ENCODE results near the gene EIPR1. TPM values are rescaled to one million over a fixed set of nuclear protein-coding genes. Genes with fewer than 3 reads are reported as not detected.

EIPR1 gene
- polyA plus RNA-seq, 2 of the 4 experiments (the other 2 are of a cell fraction) = 55.0 to 65.0 TPM

DNA sequence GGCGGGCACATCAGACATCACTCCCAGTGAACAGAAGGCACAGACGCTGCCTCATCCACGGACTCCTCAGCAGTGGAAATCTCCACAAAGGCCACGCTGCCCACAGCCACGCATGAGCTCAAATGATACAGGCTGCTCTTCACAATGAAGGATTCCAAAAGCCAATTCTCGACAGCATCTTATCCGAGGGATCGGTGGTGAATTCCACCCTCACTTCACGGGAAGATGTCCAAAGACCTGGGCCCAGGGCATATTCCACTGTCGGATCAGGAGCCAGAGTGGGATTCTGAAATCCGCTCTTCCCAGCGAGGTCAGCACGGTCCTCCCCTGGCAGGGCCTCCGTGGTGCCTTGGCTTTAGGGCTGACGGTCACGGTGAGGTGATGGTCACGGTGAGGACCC lies 55.8 kb downstream of the EIPR1 start:
- Histone ChIP-seq H3K4me1 (no peaks in the 10 kb centered on the region), H3K4me3 (no peak overlapping the region), H3K27ac (no peak overlapping the region), H3K9me3 (no peaks in the 10 kb centered on the region), H3K4me2 (no peak overlapping the region)
- ATAC-seq (no peak), FAIRE-seq (no peak), DNase-seq (ENCODE audit: low read depth in 1 of 2, low spot score in 1 of 2) (no peak)
- ChIA-PET CTCF (interaction anchor here (1.3 to 1.6 kb wide), 3 partner anchors 11 to 18 kb away, joined by 3 to 4 read pairs (median 4); no protein-coding TSS in a partner anchor), POLR2A (no interaction called here)
- 94% methylated on average over 17 of the region's 17 CpGs for WGBS (ENCODE audit: missing lambda C conversion rate)
- no peak for TF ChIP-seq GATA3 (IDR thresholded peaks at IDR 0.05; ENCODE audit: borderline replicate concordance)
- TF ChIP-seq SMC3 (IDR thresholded peaks at IDR 0.05) = no peak
- TF ChIP-seq PHF8 (IDR thresholded peaks at IDR 0.05; ENCODE audit: borderline replicate concordance, low read depth) = no peak
- TF ChIP-seq ZC3H11A (IDR thresholded peaks at IDR 0.05) = no peak
- TF ChIP-seq HDAC2 (IDR thresholded peaks at IDR 0.05) = no peak
- TF ChIP-seq HOXB13 (CRISPR knock-in tag; IDR thresholded peaks at IDR 0.05; ENCODE audit: low read depth) = no peak
- TF ChIP-seq, protein P1, sequence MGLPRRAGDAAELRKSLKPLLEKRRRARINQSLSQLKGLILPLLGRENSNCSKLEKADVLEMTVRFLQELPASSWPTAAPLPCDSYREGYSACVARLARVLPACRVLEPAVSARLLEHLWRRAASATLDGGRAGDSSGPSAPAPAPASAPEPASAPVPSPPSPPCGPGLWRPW (IDR thresholded peaks at IDR 0.05) = no peak
- TF ChIP-seq NR3C1 (IDR thresholded peaks at IDR 0.05) = no peak
- TF ChIP-seq SREBF2 (IDR thresholded peaks at IDR 0.05) = no peak
- TF ChIP-seq MAZ (IDR thresholded peaks at IDR 0.05; ENCODE audit: borderline replicate concordance, low read depth, low read length) = no peak
- TF ChIP-seq, protein P2, sequence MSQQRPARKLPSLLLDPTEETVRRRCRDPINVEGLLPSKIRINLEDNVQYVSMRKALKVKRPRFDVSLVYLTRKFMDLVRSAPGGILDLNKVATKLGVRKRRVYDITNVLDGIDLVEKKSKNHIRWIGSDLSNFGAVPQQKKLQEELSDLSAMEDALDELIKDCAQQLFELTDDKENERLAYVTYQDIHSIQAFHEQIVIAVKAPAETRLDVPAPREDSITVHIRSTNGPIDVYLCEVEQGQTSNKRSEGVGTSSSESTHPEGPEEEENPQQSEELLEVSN (IDR thresholded peaks at IDR 0.05; ENCODE audit: borderline replicate concordance, low read depth) = no peak
- no peak for TF ChIP-seq NFE2L2 (conservative IDR thresholded peaks at IDR 0.05; ENCODE audit: low read length)
- TF ChIP-seq, protein P3, sequence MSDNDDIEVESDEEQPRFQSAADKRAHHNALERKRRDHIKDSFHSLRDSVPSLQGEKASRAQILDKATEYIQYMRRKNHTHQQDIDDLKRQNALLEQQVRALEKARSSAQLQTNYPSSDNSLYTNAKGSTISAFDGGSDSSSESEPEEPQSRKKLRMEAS (IDR thresholded peaks at IDR 0.05) = no peak
- TF ChIP-seq FOXS1 (CRISPR knock-in tag; IDR thresholded peaks at IDR 0.05) = no peak
- TF ChIP-seq KDM5A (IDR thresholded peaks at IDR 0.05) = no peak

DNA sequence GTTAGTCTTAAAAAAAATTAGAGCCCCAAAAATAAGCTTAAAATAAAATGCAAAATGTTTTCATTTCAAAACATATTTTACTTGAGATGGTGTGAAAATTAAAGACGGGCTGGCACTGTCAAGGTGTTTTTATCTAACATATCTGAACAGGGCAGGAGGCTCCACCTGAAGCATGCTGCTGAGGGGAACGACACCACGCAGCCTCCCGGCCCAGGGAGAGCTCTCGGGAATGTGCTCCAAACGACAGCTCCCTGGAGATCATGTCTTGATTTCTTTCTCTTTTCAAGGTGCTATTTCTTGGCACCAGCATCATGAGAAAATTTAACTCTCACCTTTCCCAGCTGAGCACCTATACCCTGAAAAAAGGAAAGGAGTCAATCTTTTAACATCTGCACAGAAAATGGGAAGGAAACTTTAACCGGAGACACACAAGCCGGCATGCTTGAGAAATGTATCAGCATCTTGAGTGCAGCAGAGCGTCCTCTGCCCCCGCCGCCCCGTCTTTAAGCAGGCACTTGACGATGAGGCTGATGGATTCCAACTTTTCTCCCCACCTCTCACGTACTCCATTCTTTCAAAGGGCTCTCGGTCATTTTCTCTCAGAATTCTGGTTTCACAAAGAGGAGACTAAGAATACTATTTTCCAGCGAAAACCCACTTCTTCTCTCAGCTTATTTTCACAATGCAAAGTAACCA lies 56.6 kb downstream of the EIPR1 start:
- DNase-seq (ENCODE audit: low read depth in 1 of 2, low spot score in 1 of 2) (no peak), ATAC-seq (no peak), FAIRE-seq (no peak)
- TF ChIP-seq ZFP36 (IDR thresholded peaks at IDR 0.05; ENCODE audit: borderline replicate concordance, partially characterized antibody) (no peak), TP53 (CRISPR knock-in tag; IDR thresholded peaks at IDR 0.05) (no peak), JUN (IDR thresholded peaks at IDR 0.05) (no peak), NFE2L2 (conservative IDR thresholded peaks at IDR 0.05; ENCODE audit: low read length) (no peak), EP300 (IDR thresholded peaks at IDR 0.05) (no peak), KDM1A (IDR thresholded peaks at IDR 0.05; ENCODE audit: low read depth) (no peak), NR3C1 (IDR thresholded peaks at IDR 0.05) (no peak), TFCP2L1 (CRISPR knock-in tag; IDR thresholded peaks at IDR 0.05) (no peak)
- TF ChIP-seq, protein P4, sequence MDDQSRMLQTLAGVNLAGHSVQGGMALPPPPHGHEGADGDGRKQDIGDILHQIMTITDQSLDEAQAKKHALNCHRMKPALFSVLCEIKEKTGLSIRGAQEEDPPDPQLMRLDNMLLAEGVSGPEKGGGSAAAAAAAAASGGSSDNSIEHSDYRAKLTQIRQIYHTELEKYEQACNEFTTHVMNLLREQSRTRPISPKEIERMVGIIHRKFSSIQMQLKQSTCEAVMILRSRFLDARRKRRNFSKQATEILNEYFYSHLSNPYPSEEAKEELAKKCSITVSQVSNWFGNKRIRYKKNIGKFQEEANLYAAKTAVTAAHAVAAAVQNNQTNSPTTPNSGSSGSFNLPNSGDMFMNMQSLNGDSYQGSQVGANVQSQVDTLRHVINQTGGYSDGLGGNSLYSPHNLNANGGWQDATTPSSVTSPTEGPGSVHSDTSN (IDR thresholded peaks at IDR 0.05) = no peak
- TF ChIP-seq, protein P5, sequence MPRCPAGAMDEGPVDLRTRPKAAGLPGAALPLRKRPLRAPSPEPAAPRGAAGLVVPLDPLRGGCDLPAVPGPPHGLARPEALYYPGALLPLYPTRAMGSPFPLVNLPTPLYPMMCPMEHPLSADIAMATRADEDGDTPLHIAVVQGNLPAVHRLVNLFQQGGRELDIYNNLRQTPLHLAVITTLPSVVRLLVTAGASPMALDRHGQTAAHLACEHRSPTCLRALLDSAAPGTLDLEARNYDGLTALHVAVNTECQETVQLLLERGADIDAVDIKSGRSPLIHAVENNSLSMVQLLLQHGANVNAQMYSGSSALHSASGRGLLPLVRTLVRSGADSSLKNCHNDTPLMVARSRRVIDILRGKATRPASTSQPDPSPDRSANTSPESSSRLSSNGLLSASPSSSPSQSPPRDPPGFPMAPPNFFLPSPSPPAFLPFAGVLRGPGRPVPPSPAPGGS (IDR thresholded peaks at IDR 0.05) = no peak
- TF ChIP-seq, protein P6, sequence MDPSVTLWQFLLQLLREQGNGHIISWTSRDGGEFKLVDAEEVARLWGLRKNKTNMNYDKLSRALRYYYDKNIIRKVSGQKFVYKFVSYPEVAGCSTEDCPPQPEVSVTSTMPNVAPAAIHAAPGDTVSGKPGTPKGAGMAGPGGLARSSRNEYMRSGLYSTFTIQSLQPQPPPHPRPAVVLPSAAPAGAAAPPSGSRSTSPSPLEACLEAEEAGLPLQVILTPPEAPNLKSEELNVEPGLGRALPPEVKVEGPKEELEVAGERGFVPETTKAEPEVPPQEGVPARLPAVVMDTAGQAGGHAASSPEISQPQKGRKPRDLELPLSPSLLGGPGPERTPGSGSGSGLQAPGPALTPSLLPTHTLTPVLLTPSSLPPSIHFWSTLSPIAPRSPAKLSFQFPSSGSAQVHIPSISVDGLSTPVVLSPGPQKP (IDR thresholded peaks at IDR 0.05; ENCODE audit: low read depth, low read length) = no peak
- no peaks in the 10 kb centered on the region for H3K9me3 ChIP-seq
- no peak overlapping the region for H3K27ac ChIP-seq
- no peak overlapping the region for H3K4me2 ChIP-seq
- CTCF ChIA-PET = interaction anchor here (1.3 to 1.6 kb wide), 2 partner anchors 10 to 15 kb away, joined by 3 to 4 read pairs; no protein-coding TSS in a partner anchor
- no peaks in the 10 kb centered on the region for H3K4me1 ChIP-seq
- WGBS (ENCODE audit: missing lambda C conversion rate) = 90% methylated on average over 16 of the region's 16 CpGs
- POLR2A ChIA-PET = no interaction called here
- H3K4me3 ChIP-seq = no peak overlapping the region
